Duodenal mucosa (tissue), 2 donors: ENCODE data around the gene MTTP.
"Not testable (repeated sequence)": the region's sequence is repeated elsewhere in the genome, so short reads cannot be mapped to it uniquely, and the experiment has no call there.

Experiments used
- H3K27ac ChIP-seq: one replicate; pipeline ENCODE4 v1.7.0; 2013; ENCODE audit warnings: low read depth, low read length
- H3K27me3 ChIP-seq, 2 donors: one replicate each; pipeline ENCODE4 v1.7.0; 2013; ENCODE audit warnings: low read length in 2 of 2, control low read depth in 1 of 2; ENCODE audit not compliant: insufficient read depth in 2 of 2, control insufficient read depth in 1 of 2
- H3K36me3 ChIP-seq, 2 donors: one replicate each; pipeline ENCODE4 v1.7.0; 2013; ENCODE audit warnings: low read length in 2 of 2, control low read depth in 1 of 2; ENCODE audit not compliant: insufficient read depth in 2 of 2, control insufficient read depth in 1 of 2
- H3K4me1 ChIP-seq, 2 donors: one replicate each; pipeline ENCODE4 v1.7.0; 2013; ENCODE audit warnings: low read length in 2 of 2, control low read depth in 1 of 2; ENCODE audit not compliant: insufficient read depth in 2 of 2, control insufficient read depth in 1 of 2
- H3K4me3 ChIP-seq, 2 donors: one replicate each; pipeline ENCODE4 v1.7.0; 2013; ENCODE audit warnings: low read length in 2 of 2, low read depth in 1 of 2
- H3K9ac ChIP-seq, 2 donors: one replicate each; pipeline ENCODE4 v1.7.0; 2013; ENCODE audit warnings: low read length in 2 of 2, low read depth in 1 of 2
- H3K9me3 ChIP-seq, 2 donors: one replicate each; pipeline ENCODE4 v1.7.0; 2013; ENCODE audit warnings: low read length in 2 of 2, control low read depth in 1 of 2; ENCODE audit not compliant: control insufficient read depth in 1 of 2

The MTTP gene

DNA sequence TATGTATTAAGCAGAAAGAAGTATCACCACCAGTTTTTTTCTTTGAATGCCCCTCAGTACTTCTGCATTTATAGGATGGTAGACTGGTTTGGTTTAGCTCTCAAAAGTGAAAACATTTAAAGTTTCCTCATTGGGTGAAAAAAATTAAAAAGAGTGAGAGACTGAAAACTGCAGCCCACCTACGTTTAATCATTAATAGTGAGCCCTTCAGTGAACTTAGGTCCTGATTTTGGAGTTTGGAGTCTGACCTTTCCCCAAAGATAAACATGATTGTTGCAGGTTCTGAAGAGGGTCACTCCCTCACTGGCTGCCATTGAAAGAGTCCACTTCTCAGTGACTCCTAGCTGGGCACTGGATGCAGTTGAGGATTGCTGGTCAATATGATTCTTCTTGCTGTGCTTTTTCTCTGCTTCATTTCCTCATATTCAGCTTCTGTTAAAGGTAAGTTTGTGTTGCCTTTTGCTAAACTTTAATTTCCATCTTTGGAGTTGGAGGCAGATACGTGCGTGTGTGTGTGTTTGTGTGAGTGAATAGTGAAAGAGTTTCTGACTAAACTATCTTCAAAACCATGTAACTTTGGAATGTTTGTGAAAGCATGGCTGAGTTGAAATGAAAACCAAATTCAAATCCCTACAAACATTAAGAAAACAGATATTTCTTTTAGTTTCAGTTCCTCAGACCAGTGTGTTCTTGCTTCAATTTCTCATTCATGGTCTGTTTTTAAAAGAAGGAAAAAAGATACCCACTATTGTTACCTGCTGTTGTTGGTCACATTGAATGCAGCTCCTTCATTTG, at the start of gene MTTP:
Gene MTTP (plus strand): TSS at position 295 of the 795 bp plus-strand sequence. CDS start 86 bp downstream, at position 381.
- Histone ChIP-seq H3K4me1 (peaks cover 11 to 17% of the 10 kb centered on the region in 2 donors), H3K36me3 (peaks cover 0 to 2% of the 10 kb centered on the region in 2 donors), H3K27ac (peak within 1 kb of the TSS; percentile 39), H3K4me3 (peak within 1 kb of the TSS; percentile 75 to 78), H3K9ac (peak within 1 kb of the TSS; percentile 34 to 67), H3K27me3 (no peaks in the 10 kb centered on the region), H3K9me3 (no peaks in the 10 kb centered on the region)

DNA sequence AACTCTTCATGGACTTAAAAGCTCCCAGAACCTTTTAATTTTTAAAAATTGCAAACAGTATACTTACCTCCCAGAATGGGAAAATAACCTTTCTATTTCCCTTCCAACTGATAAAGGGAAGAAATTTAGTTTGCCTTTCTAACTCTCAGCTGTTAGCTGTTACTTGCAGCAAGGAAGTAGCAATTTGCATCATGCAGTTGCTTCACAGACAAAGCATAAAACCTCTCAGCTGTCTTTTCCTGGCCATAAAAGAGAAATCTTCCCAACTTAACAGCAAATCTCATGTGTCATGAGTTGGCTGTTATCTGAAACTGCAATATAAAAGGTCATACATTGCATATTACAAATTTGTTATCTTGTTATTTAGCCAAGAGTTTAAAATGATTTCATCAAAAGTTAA, 45.4 kb upstream of the MTTP start:
- Histone ChIP-seq H3K9ac (no peak overlapping the region), H3K9me3 (no peaks in the 10 kb centered on the region), H3K4me3 (no peak overlapping the region), H3K27ac (no peak overlapping the region), H3K4me1 (no peaks in the 10 kb centered on the region), H3K27me3 (no peaks in the 10 kb centered on the region), H3K36me3 (no peaks in the 10 kb centered on the region)

DNA sequence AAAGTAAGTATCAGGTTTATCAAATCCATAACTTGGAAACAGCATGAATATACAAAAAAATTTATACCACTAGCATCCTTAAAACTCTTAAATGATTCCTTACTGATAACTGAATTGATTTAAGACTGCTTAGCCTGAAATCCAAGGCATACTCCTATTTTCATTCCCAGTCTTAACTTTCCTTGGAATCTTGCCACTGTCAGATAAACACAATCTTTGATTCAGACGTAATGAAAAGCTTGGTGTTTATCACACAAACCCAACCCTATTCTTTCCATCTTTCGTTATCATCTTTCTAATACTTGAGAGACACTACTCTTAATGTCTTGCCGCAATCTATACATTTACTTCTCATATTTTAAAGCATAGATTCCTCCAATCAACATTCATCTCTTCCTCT, 44.7 kb upstream of the MTTP start:
- H3K27ac ChIP-seq: no peak overlapping the region
- no peak overlapping the region for H3K4me3 ChIP-seq
- no peaks in the 10 kb centered on the region for H3K27me3 ChIP-seq
- H3K9ac ChIP-seq: no peak overlapping the region
- no peaks in the 10 kb centered on the region for H3K4me1 ChIP-seq
- no peaks in the 10 kb centered on the region for H3K36me3 ChIP-seq
- no peaks in the 10 kb centered on the region for H3K9me3 ChIP-seq

DNA sequence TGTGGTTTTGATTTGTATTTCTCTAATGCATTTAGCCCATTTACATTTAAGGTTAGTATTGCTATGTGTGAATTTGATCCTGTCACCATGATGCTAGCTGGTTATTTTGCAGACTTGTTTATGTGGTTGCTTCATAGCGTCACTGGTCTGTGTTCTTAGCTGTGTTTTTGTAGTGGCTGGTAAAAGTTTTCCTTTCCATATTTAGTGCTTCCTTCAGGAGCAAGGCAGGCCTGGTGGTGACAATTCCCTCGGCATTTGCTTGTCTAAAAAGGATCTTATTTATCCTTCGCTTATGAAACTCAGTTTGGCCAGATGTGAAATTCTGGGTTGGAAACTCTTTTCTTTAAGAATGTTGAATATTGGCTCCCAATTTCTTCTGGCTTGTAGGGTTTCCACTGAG, 39.9 kb upstream of the MTTP start:
- not testable (repeated sequence) for H3K9ac ChIP-seq, H3K4me3 ChIP-seq, H3K27ac ChIP-seq, H3K36me3 ChIP-seq, H3K27me3 ChIP-seq, H3K9me3 ChIP-seq
- H3K4me1 ChIP-seq: peaks cover 8 to 27% of the 10 kb centered on the region in 2 donors

DNA sequence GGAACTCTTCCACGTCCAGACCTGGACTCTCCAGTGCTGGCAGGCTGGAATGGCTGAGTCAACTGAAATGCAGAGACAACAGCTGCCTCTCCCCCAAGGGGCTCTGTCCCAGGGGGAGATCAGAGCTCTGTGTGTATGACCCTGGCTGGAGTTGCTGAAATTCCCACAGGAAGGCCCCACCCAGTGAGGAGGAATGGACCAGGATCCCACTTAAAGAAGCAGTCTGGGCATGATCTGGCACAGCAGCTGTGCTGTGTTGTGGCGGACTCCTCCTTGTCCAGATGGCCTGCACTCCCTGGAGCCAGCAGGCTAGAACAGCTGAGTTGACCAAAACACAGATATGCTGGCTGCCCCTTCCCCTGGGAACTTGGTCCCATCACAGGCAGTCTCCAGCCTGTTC, 38.4 kb upstream of the MTTP start:
- H3K9ac ChIP-seq: no peak overlapping the region
- peaks cover 0 to 1% of the 10 kb centered on the region in 2 donors for H3K9me3 ChIP-seq
- H3K36me3 ChIP-seq: no peaks in the 10 kb centered on the region
- H3K27ac ChIP-seq: no peak overlapping the region
- H3K4me1 ChIP-seq: peaks cover 14 to 35% of the 10 kb centered on the region in 2 donors
- H3K4me3 ChIP-seq: no peak overlapping the region
- H3K27me3 ChIP-seq: no peaks in the 10 kb centered on the region

DNA sequence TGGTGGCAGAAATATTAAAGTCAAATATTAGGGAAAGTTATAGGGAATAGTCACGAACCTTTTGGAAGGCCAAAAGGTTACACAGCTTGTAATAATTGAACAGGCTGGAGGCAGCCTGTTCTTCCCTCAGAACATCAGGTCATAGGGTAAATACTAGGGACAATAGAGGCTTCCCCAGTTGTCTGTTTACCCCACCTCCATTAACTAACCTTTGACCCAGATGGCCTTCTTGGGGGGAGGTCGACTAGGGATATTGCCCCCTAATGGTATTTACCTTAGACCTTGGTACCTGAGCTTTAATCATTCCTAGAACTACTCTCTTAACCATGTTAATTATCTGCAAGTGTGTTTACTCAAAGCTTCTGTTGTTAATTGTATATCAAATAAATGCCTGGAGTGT, 37.8 kb upstream of the MTTP start:
- Histone ChIP-seq H3K27ac (no peak overlapping the region), H3K4me3 (no peak overlapping the region), H3K36me3 (no peaks in the 10 kb centered on the region), H3K4me1 (peaks cover 14 to 35% of the 10 kb centered on the region in 2 donors), H3K9me3 (peaks cover 0 to 1% of the 10 kb centered on the region in 2 donors), H3K27me3 (no peaks in the 10 kb centered on the region), H3K9ac (no peak overlapping the region)

DNA sequence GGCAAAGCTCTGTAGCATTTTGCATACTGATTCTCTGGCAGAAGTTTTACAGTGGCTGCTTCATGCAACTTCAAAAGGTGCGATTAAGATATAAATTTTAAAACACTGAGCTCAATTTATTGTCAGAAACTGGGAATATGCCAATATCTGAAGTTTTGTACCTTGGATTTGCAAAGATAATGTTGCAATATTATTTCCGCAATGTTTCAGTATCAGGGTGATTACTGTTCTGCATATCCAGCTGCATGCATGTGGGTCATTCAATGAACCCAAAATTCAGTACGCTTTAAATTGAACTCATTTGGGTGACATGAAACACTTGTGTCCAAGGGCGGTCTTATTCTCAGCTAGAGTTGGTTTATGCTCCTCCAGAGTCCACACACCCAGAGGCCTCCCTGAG, 37.0 kb upstream of the MTTP start:
- no peaks in the 10 kb centered on the region for H3K36me3 ChIP-seq
- no peak overlapping the region for H3K4me3 ChIP-seq
- no peaks in the 10 kb centered on the region for H3K27me3 ChIP-seq
- H3K9ac ChIP-seq: no peak overlapping the region
- H3K4me1 ChIP-seq: peaks cover 14 to 35% of the 10 kb centered on the region in 2 donors
- no peak overlapping the region for H3K27ac ChIP-seq
- H3K9me3 ChIP-seq: peaks cover 0 to 1% of the 10 kb centered on the region in 2 donors

DNA sequence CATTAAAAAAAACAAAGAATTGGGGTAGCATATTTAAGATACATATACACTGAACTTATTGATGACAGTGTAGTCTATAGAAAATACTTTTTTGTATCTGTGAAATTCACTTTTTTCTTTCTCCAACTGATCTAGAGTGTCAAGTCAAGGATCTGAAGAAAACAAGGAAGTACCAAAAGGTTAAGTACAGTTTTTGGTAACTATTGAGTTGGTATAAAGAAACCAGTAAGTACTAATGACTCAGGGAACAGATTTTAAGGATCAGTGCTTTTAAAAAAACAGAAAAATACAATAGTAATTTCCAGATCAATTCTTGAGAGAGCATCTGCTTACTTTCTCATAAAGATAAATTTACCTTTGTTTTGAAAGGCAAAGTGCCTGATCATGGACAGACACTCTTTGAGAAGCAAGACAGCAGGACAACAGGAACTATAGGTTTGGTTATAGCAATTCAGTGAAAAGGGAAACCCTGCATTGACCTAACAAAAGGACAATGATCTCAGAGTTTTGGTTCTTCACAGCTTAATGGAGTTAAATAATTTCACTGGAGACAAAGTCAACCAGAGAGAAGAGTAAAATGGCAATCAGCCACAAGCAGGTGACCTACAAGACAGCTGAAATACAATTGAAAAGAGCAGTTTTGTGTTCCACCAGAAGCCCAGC, 34.2 kb upstream of the MTTP start:
- Histone ChIP-seq H3K4me3 (no peak overlapping the region), H3K36me3 (no peaks in the 10 kb centered on the region), H3K9ac (no peak overlapping the region), H3K9me3 (peaks cover 0 to 1% of the 10 kb centered on the region in 2 donors), H3K27me3 (no peaks in the 10 kb centered on the region), H3K4me1 (peaks cover 14 to 35% of the 10 kb centered on the region in 2 donors), H3K27ac (no peak overlapping the region)

DNA sequence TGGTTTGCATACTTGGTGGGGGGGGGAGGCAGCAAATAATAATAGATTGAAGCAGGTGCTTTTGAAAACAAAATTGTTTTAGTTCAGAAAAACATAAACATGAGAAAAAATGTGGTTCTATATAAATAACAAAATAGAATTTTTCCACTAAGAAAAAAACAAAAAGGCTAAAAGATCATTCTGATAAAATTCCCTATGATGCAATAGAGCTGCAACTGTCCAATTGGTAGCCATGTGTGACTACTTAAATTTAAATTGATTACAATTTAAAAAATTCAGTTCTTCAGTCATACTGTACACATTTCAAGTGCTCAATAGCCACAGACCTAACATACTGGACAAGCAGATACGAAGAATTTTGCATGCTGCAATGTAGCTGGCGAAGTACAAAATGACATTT, 21.8 kb upstream of the MTTP start:
- H3K4me1 ChIP-seq: no peaks in the 10 kb centered on the region
- H3K27me3 ChIP-seq: no peaks in the 10 kb centered on the region
- no peak overlapping the region for H3K4me3 ChIP-seq
- H3K36me3 ChIP-seq: peaks cover 0 to 3% of the 10 kb centered on the region in 2 donors
- no peaks in the 10 kb centered on the region for H3K9me3 ChIP-seq
- no peak overlapping the region for H3K9ac ChIP-seq
- no peak overlapping the region for H3K27ac ChIP-seq
